ENCODE data around the gene WDR5.

GRCh38 chr9:134193912-134194535, 58.1 kb downstream of the WDR5 start:
- TF ChIP-seq POLR2AphosphoS5 (IDR thresholded peaks at IDR 0.05) (no peak), POLR2A (IDR thresholded peaks at IDR 0.05) (no peak), CTCF (IDR thresholded peaks at IDR 0.05 in 8 of 11, conservative IDR thresholded peaks at IDR 0.05 in 3 of 11) (no peak)

Measured in spleen (tissue), 7 donors.